K562 (cell line): ENCODE data around the gene AIMP1. TPM values are rescaled to one million over a fixed set of nuclear protein-coding genes. Genes with fewer than 3 reads are reported as not detected.
A peak's percentile ranks its signal among the peaks of the same experiment; 100 is the strongest.

Source experiments
- BACH1 ChIP-seq: fragments of 200-800 bp; sonication (Bioruptor generic); IDR thresholded peaks from 2 replicates; pipeline ENCODE4 v1.6.1; 2016; ENCODE audit warnings: missing genetic modification characterization, missing compliant biosample characterization
- BCOR ChIP-seq: fragments of 450-650 bp; IDR thresholded peaks from 2 replicates; pipeline ENCODE4 v1.6.1; 2016
- CAMTA2 ChIP-seq: fragments of 250-450 bp; sonication (Bioruptor Pico); conservative IDR thresholded peaks from 2 replicates; pipeline ENCODE4 v1.5.1; 2022
- CREB3L1 ChIP-seq: fragments of 450-650 bp; IDR thresholded peaks from 2 replicates; pipeline ENCODE4 v1.6.1; 2014; ENCODE audit warnings: low read depth, mild to moderate bottlenecking, moderate library complexity, borderline replicate concordance
- DEAF1 ChIP-seq: fragments of 450-650 bp; formaldehyde crosslinking; IDR thresholded peaks from 2 replicates; pipeline ENCODE4 v1.4.0; 2020; ENCODE audit warnings: mild to moderate bottlenecking, moderate library complexity
- ELK1 ChIP-seq: sonication (generic); formaldehyde crosslinking; IDR thresholded peaks from 2 replicates; pipeline ENCODE4 v1.8.1; 2022; ENCODE audit warnings: missing genetic modification reagents
- GABPA ChIP-seq: fragments of 200-800 bp; sonication (Bioruptor generic); conservative IDR thresholded peaks from 2 replicates; pipeline ENCODE4 v1.6.1; 2016; ENCODE audit warnings: low read depth, missing genetic modification characterization, missing compliant biosample characterization
- GTF3C2 ChIP-seq: IDR thresholded peaks from 3 replicates; pipeline ENCODE4 v1.6.1; 2011; ENCODE audit warnings: borderline replicate concordance, mild to moderate bottlenecking, moderate library complexity; ENCODE audit not compliant: insufficient read length; ENCODE audit errors: extremely low read depth
- KLF6 ChIP-seq: fragments of 250-450 bp; sonication (Bioruptor Pico); IDR thresholded peaks from 2 replicates; pipeline ENCODE4 v1.4.0; 2020; ENCODE audit warnings: mild to moderate bottlenecking, moderate library complexity, borderline replicate concordance
- MCM3 ChIP-seq: fragments of 450-650 bp; IDR thresholded peaks from 2 replicates; pipeline ENCODE4 v1.6.1; 2016
- MYNN ChIP-seq, 2 experiments: sonication (generic); formaldehyde crosslinking in 1 of 2; IDR thresholded peaks; 2 replicates each; pipeline versions ENCODE4 v1.5.0 to v1.6.1; 2016 to 2020; ENCODE audit warnings: antibody characterized with exemption in 1 of 2, missing genetic modification reagents in 1 of 2
- NCOA4 ChIP-seq: fragments of 450-650 bp; IDR thresholded peaks from 2 replicates; pipeline ENCODE4 v1.6.1; 2018; ENCODE audit warnings: mild to moderate bottlenecking; ENCODE audit not compliant: partially characterized antibody
- PKNOX1 ChIP-seq: fragments of 450-650 bp; IDR thresholded peaks from 2 replicates; pipeline ENCODE4 v1.6.1; 2016
- SMC3 ChIP-seq: conservative IDR thresholded peaks from 2 replicates; pipeline ENCODE4 v1.6.1; 2011; ENCODE audit warnings: low read depth, low read length, improper control_type of control experiment; ENCODE audit not compliant: insufficient read depth
- TOE1 ChIP-seq, 2 experiments: fragments of 450-650 bp in 1 of 2; sonication (generic) in 1 of 2; formaldehyde crosslinking in 1 of 2; IDR thresholded peaks; 2 replicates each; pipeline versions ENCODE4 v1.7.1 to v1.8.0; 2016 to 2022; ENCODE audit warnings: borderline replicate concordance in 2 of 2, mild to moderate bottlenecking in 2 of 2, antibody characterized with exemption in 1 of 2, inconsistent platforms in 1 of 2, low read depth in 1 of 2, missing genetic modification reagents in 1 of 2, moderate library complexity in 1 of 2
- ZNF263 ChIP-seq: sonication (generic); formaldehyde crosslinking; IDR thresholded peaks from 2 replicates; pipeline ENCODE4 v1.8.0; 2022; ENCODE audit warnings: mild to moderate bottlenecking, missing genetic modification reagents, borderline replicate concordance
- polyA plus RNA-seq, 8 experiments: library from polyadenylated mRNA; depleted of rRNA in 4 of 8; stranded (reverse) in 5 of 8; unstranded in 3 of 8; fragments of >200 nt; fragmentation: Nextera tagmentation in 2 of 8; fragmentation: Illumina TruSeq in 1 of 8; extraction: Ambion mirVana in 2 of 8; extraction: Trizol in 1 of 8; gene quantifications; 2 replicates each; pipeline versions ENCODE4 v1.2.1 to v1.2.3, GENCODE V29; 2011 to 2014; ENCODE audit warnings: inconsistent platforms in 1 of 8, missing spikeins in 1 of 8
- total RNA-seq, 7 experiments: library from RNA; depleted of rRNA in 6 of 7; stranded (reverse); fragments of >200 nt in 6 of 7; fragmentation: Illumina TruSeq in 2 of 7; extraction: Trizol in 2 of 7; gene quantifications; 2 replicates each; pipeline versions ENCODE4 v1.2.1 to v1.2.3, GENCODE V29; 2011 to 2021; ENCODE audit warnings: low replicate concordance in 1 of 7

Gene AIMP1
- total and polyA plus RNA-seq, 9 of the 15 experiments (the other 6 are each of a cell fraction or from before 2014, with no cell fraction given) = 39.9 to 141 (median 70.1) TPM

- TF ChIP-seq GTF3C2 (no peak), CREB3L1 (peak; percentile 76; the same call in 1 of the 2 replicates), GABPA (tag) (peak; percentile 76), BCOR (no peak), ELK1 (CRISPR knock-in tag) (no peak), ZNF263 (no peak), DEAF1 (no peak), BACH1 (tag) (no peak), MCM3 (no peak), MYNN (IDR thresholded peaks at IDR 0.05) (no peak), MYNN (CRISPR knock-in tag; IDR thresholded peaks at IDR 0.05) (no peak), TOE1 (IDR thresholded peaks at IDR 0.05; ENCODE audit: borderline replicate concordance) (peak; percentile 81), TOE1 (CRISPR knock-in tag; IDR thresholded peaks at IDR 0.05; ENCODE audit: borderline replicate concordance, low read depth) (no peak), NCOA4 (no peak), CAMTA2 (CRISPR knock-in tag) (no peak), SMC3 (no peak), KLF6 (CRISPR knock-in tag) (no peak), PKNOX1 (peak; percentile 81)
These were observed at the start of gene AIMP1, which contains the start of gene TBCK (continued) for GRCh38 chr4:106315968-106316772.
